Thymus (tissue), 11 donors: ENCODE data around the gene IGSF21. TPM values are rescaled to one million over a fixed set of nuclear protein-coding genes. Genes with fewer than 3 reads are reported as not detected.

Experiments used
- DNase-seq, 9 donors: peaks; one replicate each; pipeline ENCODE4 v3.0.0-alpha.2; 2013; ENCODE audit warnings: low spot score in 9 of 9, low read depth in 6 of 9, missing footprints in 1 of 9
- H3K27ac ChIP-seq, 2 donors: one replicate each; pipeline ENCODE4 v1.5.1; 2013; ENCODE audit warnings: control low read depth in 1 of 2, low read depth in 1 of 2, low read length in 1 of 2, mild to moderate bottlenecking in 1 of 2, moderate library complexity in 1 of 2
- H3K27me3 ChIP-seq, 2 donors: one replicate each; pipeline ENCODE4 v1.5.1; 2013; ENCODE audit warnings: low read length in 1 of 2; ENCODE audit not compliant: control insufficient read depth in 2 of 2, insufficient read depth in 1 of 2
- H3K36me3 ChIP-seq, 2 donors: one replicate each; pipeline ENCODE4 v1.5.1; 2013; ENCODE audit warnings: low read length in 1 of 2, mild to moderate bottlenecking in 1 of 2, moderate library complexity in 1 of 2; ENCODE audit not compliant: control insufficient read depth in 2 of 2, insufficient read depth in 2 of 2
- H3K4me1 ChIP-seq, 2 donors: one replicate each; pipeline ENCODE4 v1.5.1; 2013; ENCODE audit warnings: low read length in 2 of 2; ENCODE audit not compliant: control insufficient read depth in 2 of 2, insufficient read depth in 2 of 2
- H3K4me3 ChIP-seq, 2 donors: one replicate each; pipeline ENCODE4 v1.5.1; 2013; ENCODE audit warnings: low read length in 2 of 2, control low read depth in 1 of 2, mild to moderate bottlenecking in 1 of 2
- H3K9me3 ChIP-seq, 2 donors: one replicate each; pipeline ENCODE4 v1.5.1; 2013; ENCODE audit warnings: low read length in 1 of 2, mild to moderate bottlenecking in 1 of 2; ENCODE audit not compliant: control insufficient read depth in 2 of 2, insufficient read depth in 1 of 2
- WGBS: extraction: QIAGEN DNeasy Blood & Tissue Kit; methylation state at CpG from one replicate; pipeline ENCODE4 v1.1.7; 2013; 5-methylcytosine and 5-hydroxymethylcytosine counted together
- polyA plus RNA-seq: library from polyadenylated mRNA; stranded (reverse); fragments of 200-250 nt; gene quantifications from one replicate; pipeline ENCODE4 v1.2.3, GENCODE V29; 2013
- total RNA-seq: library from RNA; stranded (reverse); fragments of 120-200 nt; gene quantifications from one replicate; pipeline ENCODE4 v1.2.4, GENCODE V29; 2013
- donor health status: healthy.

The IGSF21 gene
- total and polyA plus RNA-seq, 2 donors = 0.85 to 2.1 TPM

- no peak overlapping the region for H3K4me3 ChIP-seq
- H3K27me3 ChIP-seq = no peaks in the 10 kb centered on the region
- no peaks in the 10 kb centered on the region for H3K36me3 ChIP-seq
- no peaks in the 10 kb centered on the region for H3K4me1 ChIP-seq
- 70% methylated on average over 26 of the region's 26 CpGs for WGBS
- H3K27ac ChIP-seq = no peak overlapping the region
- DNase-seq = no peak
- no peaks in the 10 kb centered on the region for H3K9me3 ChIP-seq
Measured at GRCh38 chr1:18407166-18408045, 299.8 kb downstream of the IGSF21 start.

GRCh38 chr1:18408656-18409370 lies 301.2 kb downstream of the IGSF21 start:
- Histone ChIP-seq H3K36me3 (no peaks in the 10 kb centered on the region), H3K27me3 (no peaks in the 10 kb centered on the region), H3K4me1 (no peaks in the 10 kb centered on the region), H3K27ac (no peak overlapping the region), H3K9me3 (no peaks in the 10 kb centered on the region), H3K4me3 (no peak overlapping the region)
- DNase-seq = no peak
- 72% methylated on average over 12 of the region's 12 CpGs for WGBS

- no peaks in the 10 kb centered on the region for H3K9me3 ChIP-seq
- no peaks in the 10 kb centered on the region for H3K27me3 ChIP-seq
- H3K36me3 ChIP-seq = no peaks in the 10 kb centered on the region
- H3K27ac ChIP-seq = no peak overlapping the region
- 85% methylated on average over 8 of the region's 8 CpGs for WGBS
- H3K4me3 ChIP-seq = no peak overlapping the region
- no peak for DNase-seq
- H3K4me1 ChIP-seq = no peaks in the 10 kb centered on the region
Measured at GRCh38 chr1:18409609-18410237, 302.1 kb downstream of the IGSF21 start.

DNA sequence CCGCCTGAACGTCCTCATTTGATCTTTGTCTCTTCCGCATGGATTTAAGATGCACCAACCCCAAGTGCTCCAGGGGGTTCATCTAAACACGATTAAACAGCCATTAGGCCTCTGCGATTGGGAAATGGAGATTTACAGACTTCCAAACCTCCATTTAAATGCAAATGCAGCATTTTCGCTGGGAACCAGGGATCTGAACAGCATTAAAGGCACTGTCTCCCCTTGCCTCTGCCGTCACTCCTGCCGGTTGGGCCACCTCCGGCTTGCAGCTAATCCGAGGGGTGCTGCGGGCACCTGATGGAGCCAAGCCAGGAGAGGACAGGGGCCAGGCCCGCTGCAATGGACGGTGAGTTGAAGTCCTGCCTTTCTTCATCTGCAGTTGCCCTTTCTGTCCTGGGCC lies 302.8 kb downstream of the IGSF21 start:
- no peaks in the 10 kb centered on the region for H3K9me3 ChIP-seq
- H3K36me3 ChIP-seq = no peaks in the 10 kb centered on the region
- H3K4me1 ChIP-seq = no peaks in the 10 kb centered on the region
- H3K27me3 ChIP-seq = no peaks in the 10 kb centered on the region
- DNase-seq = no peak
- no peak overlapping the region for H3K4me3 ChIP-seq
- WGBS = 59% methylated on average over 13 of the region's 13 CpGs
- no peak overlapping the region for H3K27ac ChIP-seq

DNA sequence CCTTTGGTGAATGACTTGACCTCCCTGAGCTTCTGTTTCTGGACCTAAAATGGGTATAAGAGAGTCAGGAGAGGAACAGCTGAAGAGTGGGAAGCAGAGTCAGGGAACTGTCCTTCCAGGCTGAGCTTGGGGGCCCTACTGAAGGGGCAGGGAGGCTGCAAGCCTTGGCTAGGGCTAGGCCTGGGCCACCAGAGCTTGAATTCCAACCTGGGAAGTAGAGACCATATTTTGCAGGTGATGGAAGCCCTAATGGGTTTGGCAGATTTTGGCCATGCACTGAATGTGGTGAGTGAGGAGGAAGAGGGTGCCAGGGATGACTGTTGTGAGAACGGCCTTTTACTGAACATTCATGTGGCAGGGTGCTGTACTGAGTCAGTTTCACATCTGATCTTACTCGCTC lies 303.7 kb downstream of the IGSF21 start:
- no peaks in the 10 kb centered on the region for H3K27me3 ChIP-seq
- no peaks in the 10 kb centered on the region for H3K9me3 ChIP-seq
- 92% methylated on average over 2 of the region's 2 CpGs for WGBS
- H3K4me3 ChIP-seq = no peak overlapping the region
- no peaks in the 10 kb centered on the region for H3K4me1 ChIP-seq
- H3K27ac ChIP-seq = no peak overlapping the region
- no peak for DNase-seq
- H3K36me3 ChIP-seq = no peaks in the 10 kb centered on the region

DNA sequence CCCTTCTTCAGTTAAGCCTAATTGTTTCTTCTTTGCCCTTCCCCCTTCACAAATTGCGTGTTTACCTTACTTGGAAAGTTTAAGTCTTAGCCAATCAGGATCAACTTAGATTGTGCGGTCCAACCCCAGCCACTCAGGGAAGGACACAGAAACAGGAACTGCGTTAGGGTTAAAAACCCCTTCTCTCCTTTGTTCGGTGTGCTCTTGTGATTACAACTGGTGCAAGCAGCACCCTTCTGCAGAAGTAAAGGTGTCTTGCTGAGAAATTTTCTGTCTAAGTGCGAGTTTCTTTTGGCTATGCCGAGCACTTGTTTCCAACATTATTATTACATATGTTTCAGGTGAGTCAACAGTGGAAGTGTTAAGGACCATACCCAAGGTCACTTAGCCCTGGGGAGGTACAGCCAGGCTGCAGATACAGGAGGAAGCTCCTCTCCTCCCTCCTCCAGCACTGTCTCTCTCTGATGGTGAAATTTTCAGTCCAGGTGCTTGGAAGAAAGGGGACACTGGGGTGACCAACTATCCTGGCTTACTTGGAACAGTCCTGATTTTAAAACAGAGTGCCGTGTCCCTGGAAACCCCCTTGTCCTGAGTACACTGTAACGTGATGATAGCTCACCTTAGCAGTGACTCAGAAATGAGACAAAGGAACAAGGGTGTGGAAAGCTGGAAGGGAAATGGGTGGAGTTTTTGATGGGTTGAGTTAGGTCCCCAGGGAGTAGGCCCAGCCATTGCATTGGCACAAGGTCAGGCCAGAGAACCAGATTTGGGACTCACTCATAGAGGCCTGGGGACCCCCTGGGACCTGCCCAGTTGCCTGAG lies 304.4 kb downstream of the IGSF21 start:
- Histone ChIP-seq H3K27me3 (no peaks in the 10 kb centered on the region), H3K9me3 (no peaks in the 10 kb centered on the region), H3K4me1 (no peaks in the 10 kb centered on the region), H3K27ac (no peak overlapping the region), H3K36me3 (no peaks in the 10 kb centered on the region), H3K4me3 (no peak overlapping the region)
- WGBS = 89% methylated on average over 8 of the region's 8 CpGs
- no peak for DNase-seq

DNA sequence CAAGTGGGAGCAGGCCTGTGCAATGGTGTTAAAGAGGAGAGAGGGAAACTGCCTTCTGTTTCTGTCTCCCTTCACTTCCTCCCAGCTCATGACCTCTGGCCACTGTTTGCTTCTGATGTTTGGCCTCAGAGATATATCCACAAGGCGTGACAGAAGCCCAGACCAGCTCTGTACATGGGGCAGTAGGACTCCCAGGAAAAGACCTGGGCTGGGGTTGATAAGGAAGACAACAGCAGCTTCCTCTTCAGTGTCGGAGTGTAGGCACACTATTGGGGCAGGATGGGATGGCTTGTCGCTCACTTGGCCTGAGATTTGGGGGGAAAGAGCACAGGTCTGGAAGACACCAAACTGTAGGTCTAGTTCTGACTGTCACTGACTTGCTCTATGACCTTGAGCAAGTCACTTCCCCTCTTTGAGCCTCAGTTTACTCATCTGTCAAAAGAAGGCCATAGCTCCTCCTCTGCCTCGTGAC lies 305.3 kb downstream of the IGSF21 start:
- Histone ChIP-seq H3K4me3 (no peak overlapping the region), H3K27ac (no peak overlapping the region), H3K4me1 (no peaks in the 10 kb centered on the region), H3K36me3 (no peaks in the 10 kb centered on the region), H3K27me3 (no peaks in the 10 kb centered on the region), H3K9me3 (no peaks in the 10 kb centered on the region)
- 92% methylated on average over 4 of the region's 4 CpGs for WGBS
- DNase-seq = no peak

GRCh38 chr1:18413541-18414305 lies 306.1 kb downstream of the IGSF21 start:
- H3K9me3 ChIP-seq = no peaks in the 10 kb centered on the region
- 79% methylated on average over 13 of the region's 13 CpGs for WGBS
- H3K27me3 ChIP-seq = no peaks in the 10 kb centered on the region
- no peaks in the 10 kb centered on the region for H3K4me1 ChIP-seq
- H3K36me3 ChIP-seq = no peaks in the 10 kb centered on the region
- H3K4me3 ChIP-seq = no peak overlapping the region
- DNase-seq = no peak
- H3K27ac ChIP-seq = no peak overlapping the region
